Vagina (tissue), 2 donors: Measurements from ENCODE around the gene TMC8. TPM values are rescaled to one million over a fixed set of nuclear protein-coding genes. Genes with fewer than 3 reads are reported as not detected.

Experiments used
- DNase-seq, 2 donors: peaks; one replicate each; pipeline ENCODE4 v3.0.0-alpha.2; 2017; ENCODE audit errors: extremely low spot score in 2 of 2
- H3K27ac ChIP-seq: fragments of 200-600 bp; sonication (generic); one replicate; pipeline ENCODE4 v1.5.1; 2019
- H3K27me3 ChIP-seq: fragments of 200-600 bp; sonication (generic); one replicate; pipeline ENCODE4 v1.5.1; 2019
- H3K36me3 ChIP-seq, 2 donors: fragments of 200-600 bp; sonication (generic); one replicate each; pipeline ENCODE4 v1.5.1; 2017 to 2019
- H3K4me1 ChIP-seq: fragments of 200-600 bp; sonication (generic); one replicate; pipeline ENCODE4 v1.5.1; 2019
- H3K4me3 ChIP-seq, 2 donors: fragments of 200-600 bp; sonication (generic); 1 replicate in 1 of 2; 2 replicates in 1 of 2; pipeline ENCODE4 v1.5.1; 2016 to 2019
- H3K9me3 ChIP-seq: fragments of 200-600 bp; sonication (generic); one replicate; pipeline ENCODE4 v1.5.1; 2019
- POLR2A ChIP-seq, 2 donors: fragments of 450-650 bp; IDR thresholded peaks; one replicate each; pipeline ENCODE4 v1.6.1; 2017; ENCODE audit warnings: antibody characterized with exemption in 2 of 2, mild to moderate bottlenecking in 2 of 2, moderate library complexity in 2 of 2
- POLR2AphosphoS5 ChIP-seq, 2 donors: sonication (generic); formaldehyde crosslinking; IDR thresholded peaks; one replicate each; pipeline ENCODE4 v1.9.0; 2017; ENCODE audit warnings: antibody characterized with exemption in 2 of 2, mild to moderate bottlenecking in 2 of 2, low read depth in 1 of 2; ENCODE audit not compliant: insufficient read depth in 1 of 2
- intact Hi-C: fragments of 100-400 bp; cut with DNase I; formaldehyde crosslinking; loops from one replicate; pipeline ENCODE4 v1.15.1; 2023
- total RNA-seq: library from RNA; depleted of rRNA; stranded (reverse); fragments of >200 nt; gene quantifications from one replicate; pipeline ENCODE4 v1.2.3, GENCODE V29; 2016
- TF ChIP-seq, protein P1 (sequence below), 3 experiments: fragments of 450-650 bp in 2 of 3; fragments of 200-600 bp in 1 of 3; sonication (generic) in 1 of 3; IDR thresholded peaks; one replicate each; pipeline ENCODE4 v1.5.1; 2017 to 2019; ENCODE audit warnings: antibody characterized with exemption in 3 of 3, mild to moderate bottlenecking in 2 of 3, moderate library complexity in 2 of 3

TMC8 gene
- total RNA-seq, 1 donor from 2014 or later = 24.6 TPM

DNA sequence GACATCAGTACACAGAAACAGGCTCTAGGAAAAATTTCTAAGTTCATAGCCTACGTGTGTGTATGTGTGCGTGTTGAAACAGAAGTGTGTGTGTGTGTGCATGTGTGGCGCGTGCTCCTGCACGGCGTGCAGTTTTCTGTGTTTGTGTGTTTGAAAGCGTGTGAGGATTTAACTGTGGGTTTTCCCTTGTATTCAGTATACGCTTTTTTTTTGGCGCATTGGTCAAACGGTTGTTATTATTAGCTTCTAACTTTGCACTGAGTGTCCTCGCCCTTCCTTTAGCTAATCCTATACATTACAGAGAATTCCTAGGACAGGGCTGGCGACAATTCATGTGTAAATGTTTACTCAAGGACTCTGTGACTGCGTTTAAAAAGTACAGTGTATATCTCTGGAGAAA, 25.0 kb upstream of the TMC8 start:
- Histone ChIP-seq H3K36me3 (peaks cover 0 to 23% of the 10 kb centered on the region in 2 donors), H3K27me3 (no peaks in the 10 kb centered on the region), H3K27ac (no peak overlapping the region), H3K4me1 (no peaks in the 10 kb centered on the region), H3K4me3 (no peak overlapping the region), H3K9me3 (no peaks in the 10 kb centered on the region)
- intact Hi-C loops = no loop called here
- TF ChIP-seq POLR2AphosphoS5 (IDR thresholded peaks at IDR 0.05; ENCODE audit: insufficient read depth in 1 of 2, low read depth in 1 of 2) = no peak
- TF ChIP-seq POLR2A (IDR thresholded peaks at IDR 0.05) = no peak
- TF ChIP-seq, protein P1, sequence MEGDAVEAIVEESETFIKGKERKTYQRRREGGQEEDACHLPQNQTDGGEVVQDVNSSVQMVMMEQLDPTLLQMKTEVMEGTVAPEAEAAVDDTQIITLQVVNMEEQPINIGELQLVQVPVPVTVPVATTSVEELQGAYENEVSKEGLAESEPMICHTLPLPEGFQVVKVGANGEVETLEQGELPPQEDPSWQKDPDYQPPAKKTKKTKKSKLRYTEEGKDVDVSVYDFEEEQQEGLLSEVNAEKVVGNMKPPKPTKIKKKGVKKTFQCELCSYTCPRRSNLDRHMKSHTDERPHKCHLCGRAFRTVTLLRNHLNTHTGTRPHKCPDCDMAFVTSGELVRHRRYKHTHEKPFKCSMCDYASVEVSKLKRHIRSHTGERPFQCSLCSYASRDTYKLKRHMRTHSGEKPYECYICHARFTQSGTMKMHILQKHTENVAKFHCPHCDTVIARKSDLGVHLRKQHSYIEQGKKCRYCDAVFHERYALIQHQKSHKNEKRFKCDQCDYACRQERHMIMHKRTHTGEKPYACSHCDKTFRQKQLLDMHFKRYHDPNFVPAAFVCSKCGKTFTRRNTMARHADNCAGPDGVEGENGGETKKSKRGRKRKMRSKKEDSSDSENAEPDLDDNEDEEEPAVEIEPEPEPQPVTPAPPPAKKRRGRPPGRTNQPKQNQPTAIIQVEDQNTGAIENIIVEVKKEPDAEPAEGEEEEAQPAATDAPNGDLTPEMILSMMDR (IDR thresholded peaks at IDR 0.05) = no peak
- DNase-seq = no peak

DNA sequence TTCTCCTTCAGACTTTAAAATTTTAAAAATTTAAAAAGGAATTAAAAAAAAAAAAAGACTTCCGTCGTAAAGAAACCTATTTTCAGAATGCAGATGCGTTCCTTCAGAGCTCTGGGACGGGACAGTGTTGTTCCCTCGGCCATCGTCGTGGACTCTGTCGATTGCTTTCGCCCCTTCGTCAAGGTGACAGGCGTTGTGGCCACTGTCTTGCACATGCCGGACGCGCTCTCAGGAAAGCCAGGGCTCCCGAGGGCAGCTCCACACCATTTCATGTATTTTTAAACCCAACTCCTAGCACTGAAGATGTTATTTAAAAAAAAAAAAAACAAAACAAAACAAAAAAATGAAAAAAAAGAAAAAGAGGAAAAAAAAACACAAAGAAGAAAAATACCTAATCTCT, 24.4 kb upstream of the TMC8 start:
- no peaks in the 10 kb centered on the region for H3K9me3 ChIP-seq
- H3K27ac ChIP-seq = no peak overlapping the region
- H3K4me1 ChIP-seq = no peaks in the 10 kb centered on the region
- no peak for DNase-seq
- H3K36me3 ChIP-seq = peaks cover 0 to 23% of the 10 kb centered on the region in 2 donors
- H3K4me3 ChIP-seq = no peak overlapping the region
- intact Hi-C loops = no loop called here
- TF ChIP-seq POLR2AphosphoS5 (IDR thresholded peaks at IDR 0.05; ENCODE audit: insufficient read depth in 1 of 2, low read depth in 1 of 2) = no peak
- TF ChIP-seq, protein P1 (IDR thresholded peaks at IDR 0.05) = no peak
- TF ChIP-seq POLR2A (IDR thresholded peaks at IDR 0.05) = no peak
- H3K27me3 ChIP-seq = no peaks in the 10 kb centered on the region

DNA sequence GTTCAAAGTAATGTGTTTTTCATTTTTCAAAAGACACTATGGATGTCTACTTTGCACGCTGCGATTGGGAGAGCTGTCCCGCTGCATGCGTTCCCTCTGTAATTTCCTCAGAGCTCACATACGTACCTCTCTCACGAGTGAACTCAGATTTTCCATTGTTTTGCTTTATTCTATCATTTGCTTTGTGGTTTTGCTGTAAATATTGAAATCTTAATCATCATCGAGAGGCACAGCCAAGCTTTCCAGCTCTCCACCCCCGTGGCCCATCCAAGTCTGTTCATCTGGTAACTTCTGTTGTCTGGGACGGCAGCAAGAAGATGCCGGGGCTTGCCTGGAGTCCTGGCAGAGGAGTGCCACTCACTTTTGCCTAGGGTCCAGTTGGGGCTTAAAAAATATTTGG, 23.1 kb upstream of the TMC8 start:
- H3K4me1 ChIP-seq = peaks cover 2% of the 10 kb centered on the region
- no peak for DNase-seq
- no peaks in the 10 kb centered on the region for H3K9me3 ChIP-seq
- intact Hi-C loops = no loop called here
- no peak overlapping the region for H3K4me3 ChIP-seq
- H3K27ac ChIP-seq = no peak overlapping the region
- H3K36me3 ChIP-seq = peaks cover 0 to 17% of the 10 kb centered on the region in 2 donors
- no peaks in the 10 kb centered on the region for H3K27me3 ChIP-seq
- TF ChIP-seq POLR2AphosphoS5 (IDR thresholded peaks at IDR 0.05; ENCODE audit: insufficient read depth in 1 of 2, low read depth in 1 of 2) (no peak), POLR2A (IDR thresholded peaks at IDR 0.05) (no peak)
- TF ChIP-seq, protein P1 (IDR thresholded peaks at IDR 0.05) = no peak

DNA sequence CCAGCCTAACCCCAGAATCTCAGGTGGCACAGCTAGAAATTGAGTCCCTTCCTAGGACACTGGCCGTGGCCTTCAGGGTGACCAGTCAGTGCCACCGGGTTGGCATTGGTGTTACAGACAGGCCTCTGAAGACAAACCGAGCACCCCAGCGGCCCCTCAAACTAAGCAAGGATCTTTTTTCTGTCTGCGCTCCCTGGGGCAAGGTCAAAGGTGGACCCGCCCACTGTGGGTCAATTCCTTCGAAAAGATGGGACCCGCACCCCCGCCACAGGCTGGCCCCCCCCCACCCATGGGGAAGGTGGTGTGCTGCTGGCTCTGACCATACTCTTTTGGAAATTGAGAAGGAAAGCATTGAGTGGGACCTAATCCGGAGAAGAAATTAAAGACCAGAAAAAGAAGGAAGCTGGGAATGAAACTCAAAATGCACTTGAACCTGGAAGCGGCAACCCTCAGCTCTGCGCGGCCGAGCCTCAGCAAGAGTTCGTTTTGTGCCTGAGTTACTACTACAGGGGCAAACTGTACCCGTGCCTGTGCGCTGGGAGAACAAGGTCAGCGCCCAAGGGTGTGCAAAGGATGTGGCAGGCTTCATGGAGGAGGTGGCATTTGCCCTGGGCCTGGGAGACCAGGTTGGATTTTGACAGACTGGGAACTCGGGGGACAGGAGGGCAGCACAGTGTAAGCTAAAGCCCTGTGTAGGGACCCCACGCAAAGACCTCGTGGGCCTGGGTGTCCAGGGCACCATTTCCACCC, 22.4 kb upstream of the TMC8 start:
- Histone ChIP-seq H3K4me3 (no peak overlapping the region), H3K27me3 (no peaks in the 10 kb centered on the region), H3K4me1 (peaks cover 9% of the 10 kb centered on the region), H3K27ac (no peak overlapping the region), H3K9me3 (no peaks in the 10 kb centered on the region), H3K36me3 (peaks cover 0 to 14% of the 10 kb centered on the region in 2 donors)
- TF ChIP-seq POLR2A (IDR thresholded peaks at IDR 0.05) (no peak), POLR2AphosphoS5 (IDR thresholded peaks at IDR 0.05; ENCODE audit: insufficient read depth in 1 of 2, low read depth in 1 of 2) (no peak)
- TF ChIP-seq, protein P1 (IDR thresholded peaks at IDR 0.05) = no peak
- intact Hi-C loops = no loop called here
- no peak for DNase-seq
